Measurements from ENCODE around the gene GNA14.

GRCh38 chr9:77488439-77489126 lies 159.5 kb downstream of the GNA14 start:
- no peak for TF ChIP-seq POLR2A (IDR thresholded peaks at IDR 0.05)
- TF ChIP-seq, protein P1, sequence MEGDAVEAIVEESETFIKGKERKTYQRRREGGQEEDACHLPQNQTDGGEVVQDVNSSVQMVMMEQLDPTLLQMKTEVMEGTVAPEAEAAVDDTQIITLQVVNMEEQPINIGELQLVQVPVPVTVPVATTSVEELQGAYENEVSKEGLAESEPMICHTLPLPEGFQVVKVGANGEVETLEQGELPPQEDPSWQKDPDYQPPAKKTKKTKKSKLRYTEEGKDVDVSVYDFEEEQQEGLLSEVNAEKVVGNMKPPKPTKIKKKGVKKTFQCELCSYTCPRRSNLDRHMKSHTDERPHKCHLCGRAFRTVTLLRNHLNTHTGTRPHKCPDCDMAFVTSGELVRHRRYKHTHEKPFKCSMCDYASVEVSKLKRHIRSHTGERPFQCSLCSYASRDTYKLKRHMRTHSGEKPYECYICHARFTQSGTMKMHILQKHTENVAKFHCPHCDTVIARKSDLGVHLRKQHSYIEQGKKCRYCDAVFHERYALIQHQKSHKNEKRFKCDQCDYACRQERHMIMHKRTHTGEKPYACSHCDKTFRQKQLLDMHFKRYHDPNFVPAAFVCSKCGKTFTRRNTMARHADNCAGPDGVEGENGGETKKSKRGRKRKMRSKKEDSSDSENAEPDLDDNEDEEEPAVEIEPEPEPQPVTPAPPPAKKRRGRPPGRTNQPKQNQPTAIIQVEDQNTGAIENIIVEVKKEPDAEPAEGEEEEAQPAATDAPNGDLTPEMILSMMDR (IDR thresholded peaks at IDR 0.05), result no peak

Data from breast epithelium (tissue), 3 donors.